ENCODE results near the gene APOB.

Gene APOB

GRCh38 chr2:20977520-20978180 lies 66.2 kb downstream of the APOB start:
- DNase-seq = no peak

GRCh38 chr2:20976527-20976926 lies 67.3 kb downstream of the APOB start:
- no peak for DNase-seq

GRCh38 chr2:20972792-20973565 lies 70.9 kb downstream of the APOB start:
- DNase-seq = no peak

GRCh38 chr2:20972110-20972509 lies 71.8 kb downstream of the APOB start:
- DNase-seq = no peak

- DNase-seq = no peak
These were observed 73.8 kb downstream of the APOB start for GRCh38 chr2:20970068-20970467.

- DNase-seq = peak; percentile 22
These were observed 77.7 kb downstream of the APOB start for GRCh38 chr2:20966061-20966595.

- DNase-seq = no peak
These were observed 78.7 kb downstream of the APOB start for GRCh38 chr2:20965221-20965620.

- no peak for DNase-seq
These were observed 80.0 kb downstream of the APOB start for GRCh38 chr2:20963867-20964266.

GRCh38 chr2:20962939-20963557 lies 80.8 kb downstream of the APOB start:
- peak; percentile 54 for DNase-seq

- no peak for DNase-seq
These were observed 82.0 kb downstream of the APOB start for GRCh38 chr2:20961858-20962257.

- no peak for DNase-seq
These were observed 83.9 kb downstream of the APOB start for GRCh38 chr2:20960003-20960402.

- no peak for DNase-seq
These were observed 84.6 kb downstream of the APOB start for GRCh38 chr2:20959252-20959651.

GRCh38 chr2:20957788-20958525 lies 85.9 kb downstream of the APOB start:
- DNase-seq = no peak

GRCh38 chr2:20955277-20956026 lies 88.4 kb downstream of the APOB start:
- no peak for DNase-seq

GRCh38 chr2:20953146-20953824 lies 90.6 kb downstream of the APOB start:
- DNase-seq = no peak
